ENCODE measurements around the gene KCNJ11. TPM values are rescaled to one million over a fixed set of nuclear protein-coding genes. Genes with fewer than 3 reads are reported as not detected.

Gene KCNJ11
- total and polyA plus RNA-seq, 2 of the 4 experiments (the other 2 are of a cell fraction), result not detected

DNA sequence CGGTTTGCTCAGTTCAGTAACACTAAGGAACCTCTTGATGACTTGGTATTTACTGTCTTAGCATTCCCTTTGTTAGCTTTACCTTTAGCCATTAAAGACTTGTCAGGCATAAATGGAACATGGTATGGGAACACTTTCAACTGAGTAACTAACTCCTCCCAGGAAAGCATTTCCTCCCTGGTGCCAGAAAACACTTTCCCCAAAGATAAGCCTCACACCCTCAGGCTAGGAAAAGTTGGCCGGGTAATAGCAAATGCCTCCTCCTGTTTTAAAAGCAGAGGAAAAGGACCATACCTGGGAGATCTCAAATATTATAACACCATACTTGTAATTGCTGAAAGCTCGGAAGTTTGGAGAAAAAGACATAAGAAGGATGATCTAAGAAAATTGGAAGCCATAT, 12.0 kb downstream of the KCNJ11 start:
- Histone ChIP-seq H3K18ac (ENCODE audit: low read depth, low read length) (no peak overlapping the region), H2BK20ac (ENCODE audit: low read depth, low read length) (no peak overlapping the region), H3K27ac (ENCODE audit: insufficient read depth, low read length) (no peak overlapping the region), H3K4me3 (ENCODE audit: insufficient read depth, low read depth, low read length) (no peak overlapping the region), H4K8ac (ENCODE audit: low read depth in 2 of 2, low read length in 2 of 2) (no peak overlapping the region), H3K56ac (ENCODE audit: extremely low read depth, insufficient read depth, low read length) (no peak overlapping the region), H3K4me2 (ENCODE audit: low read depth, low read length) (no peak overlapping the region), H2AK5ac (ENCODE audit: low read depth, low read length) (no peak overlapping the region), H4K5ac (ENCODE audit: low read depth, low read length) (no peak overlapping the region), H3K9ac (ENCODE audit: low read depth, low read length) (no peak overlapping the region), H3K4me1 (ENCODE audit: control insufficient read depth, insufficient read depth, low read length) (peaks cover 7% of the 10 kb centered on the region), H4K91ac (ENCODE audit: insufficient read depth, low read depth, low read length) (no peak overlapping the region), H3K27me3 (ENCODE audit: control insufficient read depth, insufficient read depth, low read length) (no peaks in the 10 kb centered on the region), H2AFZ (replicated peaks; ENCODE audit: low read length, poor library complexity) (no peak overlapping the region), H2BK15ac (ENCODE audit: low read depth, low read length) (no peak overlapping the region), H3K9me1 (ENCODE audit: insufficient read depth, low read length) (peaks cover 8% of the 10 kb centered on the region), H4K20me1 (ENCODE audit: insufficient read depth, low read length) (no peaks in the 10 kb centered on the region), H2BK120ac (ENCODE audit: low read depth, low read length) (no peak overlapping the region), H3K23ac (ENCODE audit: low read depth, low read length) (no peak overlapping the region), H3K4ac (ENCODE audit: low read depth, low read length) (no peak overlapping the region), H3K36me3 (ENCODE audit: control insufficient read depth, insufficient read depth, low read length) (peaks cover 19% of the 10 kb centered on the region), H2BK5ac (ENCODE audit: low read depth, low read length, poor library complexity, severe bottlenecking) (no peak overlapping the region), H3K14ac (replicated peaks; ENCODE audit: low read depth, low read length) (no peak overlapping the region), H2AK9ac (replicated peaks; ENCODE audit: low read depth, low read length, poor library complexity) (no peak overlapping the region), H3K79me1 (ENCODE audit: low read depth in 1 of 2, low read length in 2 of 2) (no peaks in the 10 kb centered on the region), H3K9me3 (ENCODE audit: control insufficient read depth, insufficient read depth, low read length) (peaks cover 22% of the 10 kb centered on the region)
- ChIA-PET CTCF (no interaction called here), POLR2A (ENCODE audit: unreplicated experiment) (no interaction called here)
- BruUV-seq (replicated peaks), result no TSS peak
- intact Hi-C loops (cut with micrococcal nuclease), result no loop called here
- no peak for ATAC-seq (ENCODE audit: low read depth)
- dilution Hi-C loops (cut with HindIII; ENCODE audit: low sequenced_read_pairs, unreplicated experiment), result no loop called here
- TF ChIP-seq MAZ (IDR thresholded peaks at IDR 0.05; ENCODE audit: borderline replicate concordance, low read depth, low read length) (no peak), MXI1 (IDR thresholded peaks at IDR 0.05; ENCODE audit: borderline replicate concordance, low read depth, low read length) (no peak), ELK1 (IDR thresholded peaks at IDR 0.05; ENCODE audit: borderline replicate concordance, low read depth, low read length) (no peak), CTCF (conservative IDR thresholded peaks at IDR 0.05; ENCODE audit: low read depth, low read length) (no peak), MAFK (IDR thresholded peaks at IDR 0.05; ENCODE audit: low read depth, low read length) (no peak), RAD21 (IDR thresholded peaks at IDR 0.05; ENCODE audit: low read length) (no peak), CHD1 (IDR thresholded peaks at IDR 0.05; ENCODE audit: low read depth, low read length) (no peak), RCOR1 (IDR thresholded peaks at IDR 0.05; ENCODE audit: insufficient replicate concordance, low read length) (no peak), POLR2A (IDR thresholded peaks at IDR 0.05; ENCODE audit: low read depth, low read length) (no peak)
- TF ChIP-seq, protein P1, sequence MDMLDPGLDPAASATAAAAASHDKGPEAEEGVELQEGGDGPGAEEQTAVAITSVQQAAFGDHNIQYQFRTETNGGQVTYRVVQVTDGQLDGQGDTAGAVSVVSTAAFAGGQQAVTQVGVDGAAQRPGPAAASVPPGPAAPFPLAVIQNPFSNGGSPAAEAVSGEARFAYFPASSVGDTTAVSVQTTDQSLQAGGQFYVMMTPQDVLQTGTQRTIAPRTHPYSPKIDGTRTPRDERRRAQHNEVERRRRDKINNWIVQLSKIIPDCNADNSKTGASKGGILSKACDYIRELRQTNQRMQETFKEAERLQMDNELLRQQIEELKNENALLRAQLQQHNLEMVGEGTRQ (IDR thresholded peaks at IDR 0.05; ENCODE audit: low read depth, low read length), result no peak
- DNase-seq, result no peak
- in situ Hi-C loops (cut with MboI; ENCODE audit: low sequenced_read_pairs), result no loop called here
- WGBS, 2 experiments (ENCODE audit: extremely low coverage in 2 of 2, insufficient read length in 1 of 2), result no CpG with 5 or more reads among the region's 3 CpGs
